MM.1S (cell line): Measurements from ENCODE around the gene PHB1.

Experiments used
- EZH2 ChIP-seq: fragments of 300-600 bp; sonication (generic); optimal IDR thresholded peaks from 2 replicates; pipeline ENCODE3; 2017; ENCODE audit warnings: low read depth, mild to moderate bottlenecking, antibody characterized with exemption, low read length, mixed read lengths
- TF ChIP-seq, protein P1 (sequence below): fragments of 300-600 bp; sonication (generic); IDR thresholded peaks from 2 replicates; pipeline ENCODE4 v1.5.1; 2016; ENCODE audit warnings: antibody characterized with exemption, low read length, mixed read lengths

DNA sequence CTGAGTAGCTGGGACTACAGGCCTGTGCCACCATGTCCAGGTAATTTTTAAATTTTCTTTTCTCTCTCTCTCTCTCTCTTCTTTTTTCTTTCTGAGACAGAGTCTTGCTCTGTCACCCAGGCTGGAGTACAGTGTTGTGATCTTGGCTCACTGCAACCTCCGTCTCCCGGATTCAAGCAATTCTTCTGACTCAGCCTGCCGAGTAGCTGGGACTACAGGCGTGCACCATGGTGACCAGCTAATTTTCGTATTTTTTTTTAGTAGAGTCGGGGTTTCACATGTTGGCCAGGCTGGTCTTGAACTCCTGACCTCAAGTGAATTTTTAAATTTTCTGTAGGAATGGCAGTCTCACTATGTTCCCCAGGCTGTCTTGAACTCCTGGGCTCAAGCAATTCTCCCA is 41.6 kb downstream of the PHB1 start:
- TF ChIP-seq, protein P1, sequence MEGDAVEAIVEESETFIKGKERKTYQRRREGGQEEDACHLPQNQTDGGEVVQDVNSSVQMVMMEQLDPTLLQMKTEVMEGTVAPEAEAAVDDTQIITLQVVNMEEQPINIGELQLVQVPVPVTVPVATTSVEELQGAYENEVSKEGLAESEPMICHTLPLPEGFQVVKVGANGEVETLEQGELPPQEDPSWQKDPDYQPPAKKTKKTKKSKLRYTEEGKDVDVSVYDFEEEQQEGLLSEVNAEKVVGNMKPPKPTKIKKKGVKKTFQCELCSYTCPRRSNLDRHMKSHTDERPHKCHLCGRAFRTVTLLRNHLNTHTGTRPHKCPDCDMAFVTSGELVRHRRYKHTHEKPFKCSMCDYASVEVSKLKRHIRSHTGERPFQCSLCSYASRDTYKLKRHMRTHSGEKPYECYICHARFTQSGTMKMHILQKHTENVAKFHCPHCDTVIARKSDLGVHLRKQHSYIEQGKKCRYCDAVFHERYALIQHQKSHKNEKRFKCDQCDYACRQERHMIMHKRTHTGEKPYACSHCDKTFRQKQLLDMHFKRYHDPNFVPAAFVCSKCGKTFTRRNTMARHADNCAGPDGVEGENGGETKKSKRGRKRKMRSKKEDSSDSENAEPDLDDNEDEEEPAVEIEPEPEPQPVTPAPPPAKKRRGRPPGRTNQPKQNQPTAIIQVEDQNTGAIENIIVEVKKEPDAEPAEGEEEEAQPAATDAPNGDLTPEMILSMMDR, result no peak
- no peak for TF ChIP-seq EZH2
